Spleen (tissue), 7 donors: ENCODE data around the gene ZNF655.

ENCODE experiments used
- POLR2A ChIP-seq, 3 donors: fragments of 450-650 bp; IDR thresholded peaks; one replicate each; pipeline ENCODE4 v1.5.1; 2017; ENCODE audit warnings: antibody characterized with exemption in 3 of 3, mild to moderate bottlenecking in 1 of 3
- TF ChIP-seq, protein P1 (sequence below), 11 experiments: fragments of 200-600 bp in 7 of 11; fragments of 450-650 bp in 4 of 11; sonication (generic) in 4 of 11; IDR thresholded peaks in 8 of 11; conservative IDR thresholded peaks in 3 of 11; 1 replicate in 7 of 11; 2 replicates in 4 of 11; pipeline versions ENCODE4 v1.4.0 to v1.8.0; 2016 to 2021; ENCODE audit warnings: antibody characterized with exemption in 11 of 11, inconsistent platforms in 4 of 11, mild to moderate bottlenecking in 1 of 11
- donor health status: DM: no; HTN: no; CAD: no; lungs with moderate emphysema.
- donor health status: DM: no; HTN: no; CAD: no.
- donor health status: DM: no; HTN: no; CAD: no.

DNA sequence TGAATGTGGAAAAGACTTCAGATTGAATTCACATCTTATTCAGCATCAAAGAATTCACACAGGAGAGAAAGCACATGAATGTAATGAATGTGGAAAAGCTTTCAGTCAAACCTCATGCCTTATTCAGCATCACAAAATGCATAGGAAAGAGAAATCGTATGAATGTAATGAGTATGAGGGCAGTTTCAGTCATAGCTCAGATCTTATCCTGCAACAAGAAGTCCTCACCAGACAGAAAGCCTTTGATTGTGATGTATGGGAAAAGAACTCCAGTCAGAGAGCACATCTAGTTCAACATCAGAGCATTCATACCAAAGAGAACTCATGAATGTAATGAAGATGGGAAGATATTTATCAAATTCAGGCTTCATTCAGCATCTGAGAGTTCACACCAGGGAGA lies 14.8 kb downstream of the ZNF655 start:
- TF ChIP-seq, protein P1, sequence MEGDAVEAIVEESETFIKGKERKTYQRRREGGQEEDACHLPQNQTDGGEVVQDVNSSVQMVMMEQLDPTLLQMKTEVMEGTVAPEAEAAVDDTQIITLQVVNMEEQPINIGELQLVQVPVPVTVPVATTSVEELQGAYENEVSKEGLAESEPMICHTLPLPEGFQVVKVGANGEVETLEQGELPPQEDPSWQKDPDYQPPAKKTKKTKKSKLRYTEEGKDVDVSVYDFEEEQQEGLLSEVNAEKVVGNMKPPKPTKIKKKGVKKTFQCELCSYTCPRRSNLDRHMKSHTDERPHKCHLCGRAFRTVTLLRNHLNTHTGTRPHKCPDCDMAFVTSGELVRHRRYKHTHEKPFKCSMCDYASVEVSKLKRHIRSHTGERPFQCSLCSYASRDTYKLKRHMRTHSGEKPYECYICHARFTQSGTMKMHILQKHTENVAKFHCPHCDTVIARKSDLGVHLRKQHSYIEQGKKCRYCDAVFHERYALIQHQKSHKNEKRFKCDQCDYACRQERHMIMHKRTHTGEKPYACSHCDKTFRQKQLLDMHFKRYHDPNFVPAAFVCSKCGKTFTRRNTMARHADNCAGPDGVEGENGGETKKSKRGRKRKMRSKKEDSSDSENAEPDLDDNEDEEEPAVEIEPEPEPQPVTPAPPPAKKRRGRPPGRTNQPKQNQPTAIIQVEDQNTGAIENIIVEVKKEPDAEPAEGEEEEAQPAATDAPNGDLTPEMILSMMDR (IDR thresholded peaks at IDR 0.05 in 8 of 11, conservative IDR thresholded peaks at IDR 0.05 in 3 of 11) = no peak
- TF ChIP-seq POLR2A (IDR thresholded peaks at IDR 0.05) = no peak
